MV-4-11 (cell line): Measurements from ENCODE around the gene KDM8.

Experiments used
- DNase-seq: peaks from one replicate; lab custom pipeline; 2025; lab: John Stamatoyannopoulos, UW

Gene KDM8

GRCh38 chr16:27230562-27231001 lies 27.3 kb downstream of the KDM8 start:
- peak; percentile 68 for DNase-seq

- no peak for DNase-seq
These were observed 28.4 kb downstream of the KDM8 start for GRCh38 chr16:27231692-27232060.

- DNase-seq, result peak; percentile 82
These were observed 29.0 kb downstream of the KDM8 start for GRCh38 chr16:27232061-27232900.

GRCh38 chr16:27232901-27233625 lies 29.7 kb downstream of the KDM8 start:
- DNase-seq, result no peak

- no peak for DNase-seq
These were observed 30.4 kb downstream of the KDM8 start for GRCh38 chr16:27233731-27234130.

GRCh38 chr16:27234171-27234570 lies 30.8 kb downstream of the KDM8 start:
- DNase-seq, result no peak

GRCh38 chr16:27234603-27235002 lies 31.3 kb downstream of the KDM8 start:
- DNase-seq, result no peak

- DNase-seq, result peak; percentile 67
These were observed 32.0 kb downstream of the KDM8 start for GRCh38 chr16:27235055-27235937.

- no peak for DNase-seq
These were observed 32.6 kb downstream of the KDM8 start for GRCh38 chr16:27235938-27236245.

GRCh38 chr16:27236635-27237218 lies 33.4 kb downstream of the KDM8 start:
- no peak for DNase-seq

GRCh38 chr16:27237219-27238015 lies 34.1 kb downstream of the KDM8 start:
- peak; percentile 66 for DNase-seq

GRCh38 chr16:27238016-27238587 lies 34.8 kb downstream of the KDM8 start:
- DNase-seq, result no peak

GRCh38 chr16:27238591-27238990 lies 35.3 kb downstream of the KDM8 start:
- DNase-seq, result no peak

GRCh38 chr16:27239026-27239425 lies 35.7 kb downstream of the KDM8 start:
- no peak for DNase-seq

GRCh38 chr16:27239906-27240655 lies 36.8 kb downstream of the KDM8 start:
- DNase-seq, result no peak

- no peak for DNase-seq
These were observed 37.7 kb downstream of the KDM8 start for GRCh38 chr16:27240948-27241531.

- no peak for DNase-seq
These were observed 38.3 kb downstream of the KDM8 start for GRCh38 chr16:27241658-27242057.

GRCh38 chr16:27242398-27242797 lies 39.1 kb downstream of the KDM8 start:
- DNase-seq, result no peak

- DNase-seq, result peak; percentile 87
These were observed 39.7 kb downstream of the KDM8 start for GRCh38 chr16:27242868-27243590.
